ENCODE measurements around the gene N4BP3. TPM values are rescaled to one million over a fixed set of nuclear protein-coding genes. Genes with fewer than 3 reads are reported as not detected.

The N4BP3 gene
- polyA plus RNA-seq, 3 donors, result 0.01 TPM; not detected in 2

GRCh38 chr5:178121391-178122276, 8.3 kb downstream of the N4BP3 start:
- Mint-ChIP-seq H3K27me3 (ENCODE audit: low read depth in 3 of 3) (peaks cover 25 to 46% (median 27%) of the 10 kb centered on the region in 3 donors), H3K9me3 (peaks cover 0 to 5% (median 0%) of the 10 kb centered on the region in 7 donors), H3K4me1 (peaks cover 9% of the 10 kb centered on the region), H3K36me3 (no peaks in the 10 kb centered on the region), H3K27ac (no peak overlapping the region), H3K4me3 (peak overlapping the region in 1 of 2 donors; percentile 51)
- intact Hi-C loops (cut with micrococcal nuclease), result no loop called here
- H3K9me3 ChIP-seq (replicated peaks in 1 of 2; ENCODE audit: control insufficient read depth in 1 of 2, insufficient read depth in 1 of 2, low read length in 2 of 2), result no peaks in the 10 kb centered on the region
- no peaks in the 10 kb centered on the region for H3K36me3 ChIP-seq (replicated peaks in 1 of 2; ENCODE audit: control insufficient read depth in 1 of 2, insufficient read depth in 2 of 2, low read length in 2 of 2)
- H3K79me2 ChIP-seq (ENCODE audit: insufficient read depth, low read length), result no peaks in the 10 kb centered on the region
- no peak overlapping the region for H3K4me3 ChIP-seq (replicated peaks in 1 of 3; ENCODE audit: low read depth in 2 of 3, low read length in 3 of 3)
- TF ChIP-seq, protein P1, sequence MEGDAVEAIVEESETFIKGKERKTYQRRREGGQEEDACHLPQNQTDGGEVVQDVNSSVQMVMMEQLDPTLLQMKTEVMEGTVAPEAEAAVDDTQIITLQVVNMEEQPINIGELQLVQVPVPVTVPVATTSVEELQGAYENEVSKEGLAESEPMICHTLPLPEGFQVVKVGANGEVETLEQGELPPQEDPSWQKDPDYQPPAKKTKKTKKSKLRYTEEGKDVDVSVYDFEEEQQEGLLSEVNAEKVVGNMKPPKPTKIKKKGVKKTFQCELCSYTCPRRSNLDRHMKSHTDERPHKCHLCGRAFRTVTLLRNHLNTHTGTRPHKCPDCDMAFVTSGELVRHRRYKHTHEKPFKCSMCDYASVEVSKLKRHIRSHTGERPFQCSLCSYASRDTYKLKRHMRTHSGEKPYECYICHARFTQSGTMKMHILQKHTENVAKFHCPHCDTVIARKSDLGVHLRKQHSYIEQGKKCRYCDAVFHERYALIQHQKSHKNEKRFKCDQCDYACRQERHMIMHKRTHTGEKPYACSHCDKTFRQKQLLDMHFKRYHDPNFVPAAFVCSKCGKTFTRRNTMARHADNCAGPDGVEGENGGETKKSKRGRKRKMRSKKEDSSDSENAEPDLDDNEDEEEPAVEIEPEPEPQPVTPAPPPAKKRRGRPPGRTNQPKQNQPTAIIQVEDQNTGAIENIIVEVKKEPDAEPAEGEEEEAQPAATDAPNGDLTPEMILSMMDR (IDR thresholded peaks at IDR 0.05), result no peak
- no peak overlapping the region for H3K9ac ChIP-seq (ENCODE audit: insufficient read depth, low read length, poor library complexity, severe bottlenecking)
- no peak overlapping the region for H3K27ac ChIP-seq (ENCODE audit: low read depth in 1 of 2, low read length in 2 of 2)
- H4K20me1 ChIP-seq (ENCODE audit: insufficient read depth, low read length), result no peaks in the 10 kb centered on the region
- H2AFZ ChIP-seq (ENCODE audit: insufficient read depth, low read depth, low read length, poor library complexity, severe bottlenecking), result peak overlapping the region; percentile 59
- no peak for DNase-seq
- H3K27me3 ChIP-seq (ENCODE audit: control insufficient read depth in 2 of 2, insufficient read depth in 2 of 2, low read length in 2 of 2), result peaks cover 4 to 28% of the 10 kb centered on the region in 2 donors
- no peak overlapping the region for H3K4me2 ChIP-seq (replicated peaks; ENCODE audit: extremely low read depth, low read length, poor library complexity, severe bottlenecking)
- 86% methylated on average over 38 of the region's 38 CpGs for WGBS (ENCODE audit: insufficient coverage)
- H3K4me1 ChIP-seq (ENCODE audit: control insufficient read depth in 1 of 2, insufficient read depth in 2 of 2, low read length in 2 of 2), result no peaks in the 10 kb centered on the region

GRCh38 chr5:178122346-178122745, 9.0 kb downstream of the N4BP3 start:
- no peaks in the 10 kb centered on the region for H3K79me2 ChIP-seq (ENCODE audit: insufficient read depth, low read length)
- H3K4me1 ChIP-seq (ENCODE audit: control insufficient read depth in 1 of 2, insufficient read depth in 2 of 2, low read length in 2 of 2), result no peaks in the 10 kb centered on the region
- H3K27ac ChIP-seq (ENCODE audit: low read depth in 1 of 2, low read length in 2 of 2), result no peak overlapping the region
- Mint-ChIP-seq H3K36me3 (no peaks in the 10 kb centered on the region), H3K9me3 (peaks cover 0 to 2% (median 0%) of the 10 kb centered on the region in 7 donors), H3K4me1 (peaks cover 8% of the 10 kb centered on the region), H3K4me3 (no peak overlapping the region), H3K27me3 (ENCODE audit: low read depth in 3 of 3) (peaks cover 18 to 38% (median 20%) of the 10 kb centered on the region in 3 donors), H3K27ac (no peak overlapping the region)
- no peaks in the 10 kb centered on the region for H3K36me3 ChIP-seq (replicated peaks in 1 of 2; ENCODE audit: control insufficient read depth in 1 of 2, insufficient read depth in 2 of 2, low read length in 2 of 2)
- no peaks in the 10 kb centered on the region for H3K9me3 ChIP-seq (replicated peaks in 1 of 2; ENCODE audit: control insufficient read depth in 1 of 2, insufficient read depth in 1 of 2, low read length in 2 of 2)
- H2AFZ ChIP-seq (ENCODE audit: insufficient read depth, low read depth, low read length, poor library complexity, severe bottlenecking), result no peak overlapping the region
- H3K9ac ChIP-seq (ENCODE audit: insufficient read depth, low read length, poor library complexity, severe bottlenecking), result no peak overlapping the region
- TF ChIP-seq, protein P1 (IDR thresholded peaks at IDR 0.05), result no peak
- DNase-seq, result no peak
- peaks cover 0 to 21% of the 10 kb centered on the region in 2 donors for H3K27me3 ChIP-seq (ENCODE audit: control insufficient read depth in 2 of 2, insufficient read depth in 2 of 2, low read length in 2 of 2)
- H4K20me1 ChIP-seq (ENCODE audit: insufficient read depth, low read length), result no peaks in the 10 kb centered on the region
- intact Hi-C loops (cut with micrococcal nuclease), result no loop called here
- 100% methylated on average over 3 of the region's 5 CpGs for WGBS (ENCODE audit: insufficient coverage)
- no peak overlapping the region for H3K4me2 ChIP-seq (replicated peaks; ENCODE audit: extremely low read depth, low read length, poor library complexity, severe bottlenecking)
- no peak overlapping the region for H3K4me3 ChIP-seq (replicated peaks in 1 of 3; ENCODE audit: low read depth in 2 of 3, low read length in 3 of 3)
